ENCODE data around the gene SEMA3B.

The SEMA3B gene

GRCh38 chr3:50264383-50264963 lies 4.5 kb upstream of the SEMA3B start (continued):
- TF ChIP-seq GLIS1 (tag by site-specific recombination; IDR thresholded peaks at IDR 0.05) (peak; percentile 84), ZNF449 (tag by site-specific recombination; IDR thresholded peaks at IDR 0.05) (no peak; the same call in 1 of the 2 replicates), WT1 (tag by site-specific recombination; IDR thresholded peaks at IDR 0.05) (peak; percentile 87), ZNF132 (tag by site-specific recombination; IDR thresholded peaks at IDR 0.05; ENCODE audit: borderline replicate concordance) (no peak), ZFP3 (tag by site-specific recombination; IDR thresholded peaks at IDR 0.05; ENCODE audit: low read depth) (no peak), ZBTB10 (tag by site-specific recombination; IDR thresholded peaks at IDR 0.05) (no peak), GLIS2 (tag by site-specific recombination; IDR thresholded peaks at IDR 0.05) (peak; percentile 50; the same call in 1 of the 2 replicates), ZNF76 (tag by site-specific recombination; IDR thresholded peaks at IDR 0.05; ENCODE audit: borderline replicate concordance, low read depth) (no peak), ZSCAN5A (tag by site-specific recombination; IDR thresholded peaks at IDR 0.05) (no peak), ZNF335 (tag by site-specific recombination; conservative IDR thresholded peaks at IDR 0.05) (0 out of 2 replicates have a peak, but pooled peaks have one; percentile 34), ZNF19 (tag by site-specific recombination; IDR thresholded peaks at IDR 0.05; ENCODE audit: low read depth) (no peak), ZNF37A (tag by site-specific recombination; IDR thresholded peaks at IDR 0.05) (no peak), ZNF221 (tag by site-specific recombination; IDR thresholded peaks at IDR 0.05; ENCODE audit: borderline replicate concordance) (no peak), ZNF362 (tag by site-specific recombination; IDR thresholded peaks at IDR 0.05) (no peak), KLF10 (tag by site-specific recombination; IDR thresholded peaks at IDR 0.05) (peak; percentile 78), PRDM2 (tag by site-specific recombination; IDR thresholded peaks at IDR 0.05; ENCODE audit: borderline replicate concordance) (no peak), KLF8 (tag by site-specific recombination; IDR thresholded peaks at IDR 0.05) (0 out of 2 replicates have a peak, but pooled peaks have one; percentile 20), KLF1 (tag by site-specific recombination; IDR thresholded peaks at IDR 0.05) (peak; percentile 83), ZBTB8A (tag by site-specific recombination; IDR thresholded peaks at IDR 0.05) (peak; percentile 36; the same call in 1 of the 2 replicates), ZNF600 (tag by site-specific recombination; IDR thresholded peaks at IDR 0.05) (peak; percentile 66)
